ENCODE data around the gene SC5D. TPM values are rescaled to one million over a fixed set of nuclear protein-coding genes. Genes with fewer than 3 reads are reported as not detected.

Gene SC5D
- total RNA-seq, 1 donor: 63.7 TPM

DNA sequence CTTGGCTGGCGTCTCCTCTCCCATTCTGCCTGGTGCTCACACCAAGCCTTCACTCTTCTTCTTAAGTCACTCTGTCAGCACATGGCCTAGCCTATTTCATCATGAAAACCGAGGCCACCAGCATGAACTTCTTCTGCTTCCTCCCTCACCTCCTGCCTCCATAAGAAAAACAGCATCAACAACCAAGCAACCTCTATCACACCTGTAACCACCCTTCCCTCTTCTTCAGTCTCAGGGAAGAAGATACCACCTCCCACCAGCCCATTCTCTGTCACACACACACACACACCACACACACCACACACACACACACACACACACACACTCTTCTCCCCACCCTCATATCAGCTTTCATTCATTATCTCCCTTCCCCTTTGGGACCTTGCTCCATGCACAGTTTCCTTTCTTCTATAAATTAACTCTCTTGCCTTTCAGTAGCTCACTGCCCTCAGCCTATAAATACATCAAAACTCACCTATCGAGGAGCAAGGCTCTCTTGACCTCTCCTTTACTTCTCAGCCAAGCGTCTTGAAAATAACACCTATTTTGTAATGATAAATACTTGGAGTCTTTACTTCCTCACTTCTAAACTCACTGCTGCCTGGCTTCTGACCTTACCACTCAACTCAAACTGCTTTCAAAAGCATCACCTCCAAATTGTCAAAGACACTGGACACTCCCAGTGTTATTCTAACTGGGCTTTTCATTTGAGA, 36.6 kb downstream of the SC5D start:
- DNase-seq (ENCODE audit: insufficient read length, low spot score, missing footprints): no peak
- no peaks in the 10 kb centered on the region for H3K79me2 ChIP-seq (ENCODE audit: insufficient read depth, low read length)
- no peak overlapping the region for H3K27ac ChIP-seq (ENCODE audit: low read depth, low read length)
- no peaks in the 10 kb centered on the region for H3K9me3 ChIP-seq (ENCODE audit: low read depth, low read length)
- no peak overlapping the region for H3K4me3 ChIP-seq (ENCODE audit: insufficient read depth, low read length)
- peaks cover 28% of the 10 kb centered on the region for H3K27me3 ChIP-seq (ENCODE audit: insufficient read depth, low read length)
- H3K4me1 ChIP-seq (ENCODE audit: insufficient read depth, low read length): no peaks in the 10 kb centered on the region
- H3K36me3 ChIP-seq (ENCODE audit: insufficient read depth, low read length): no peaks in the 10 kb centered on the region
- H4K20me1 ChIP-seq (ENCODE audit: insufficient read depth, low read length): no peaks in the 10 kb centered on the region
- TF ChIP-seq, protein P1, sequence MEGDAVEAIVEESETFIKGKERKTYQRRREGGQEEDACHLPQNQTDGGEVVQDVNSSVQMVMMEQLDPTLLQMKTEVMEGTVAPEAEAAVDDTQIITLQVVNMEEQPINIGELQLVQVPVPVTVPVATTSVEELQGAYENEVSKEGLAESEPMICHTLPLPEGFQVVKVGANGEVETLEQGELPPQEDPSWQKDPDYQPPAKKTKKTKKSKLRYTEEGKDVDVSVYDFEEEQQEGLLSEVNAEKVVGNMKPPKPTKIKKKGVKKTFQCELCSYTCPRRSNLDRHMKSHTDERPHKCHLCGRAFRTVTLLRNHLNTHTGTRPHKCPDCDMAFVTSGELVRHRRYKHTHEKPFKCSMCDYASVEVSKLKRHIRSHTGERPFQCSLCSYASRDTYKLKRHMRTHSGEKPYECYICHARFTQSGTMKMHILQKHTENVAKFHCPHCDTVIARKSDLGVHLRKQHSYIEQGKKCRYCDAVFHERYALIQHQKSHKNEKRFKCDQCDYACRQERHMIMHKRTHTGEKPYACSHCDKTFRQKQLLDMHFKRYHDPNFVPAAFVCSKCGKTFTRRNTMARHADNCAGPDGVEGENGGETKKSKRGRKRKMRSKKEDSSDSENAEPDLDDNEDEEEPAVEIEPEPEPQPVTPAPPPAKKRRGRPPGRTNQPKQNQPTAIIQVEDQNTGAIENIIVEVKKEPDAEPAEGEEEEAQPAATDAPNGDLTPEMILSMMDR (IDR thresholded peaks at IDR 0.05; ENCODE audit: extremely low read depth, low read depth, low read length): no peak
- no peak overlapping the region for H3K4me2 ChIP-seq (ENCODE audit: insufficient read depth, low read length)
- H2AFZ ChIP-seq (ENCODE audit: low read length): no peak overlapping the region

- Histone ChIP-seq H3K4me2 (ENCODE audit: insufficient read depth, low read length) (no peak overlapping the region), H3K9me3 (ENCODE audit: low read depth, low read length) (no peaks in the 10 kb centered on the region), H3K27me3 (ENCODE audit: insufficient read depth, low read length) (peaks cover 30% of the 10 kb centered on the region), H4K20me1 (ENCODE audit: insufficient read depth, low read length) (no peaks in the 10 kb centered on the region), H3K36me3 (ENCODE audit: insufficient read depth, low read length) (no peaks in the 10 kb centered on the region), H3K4me3 (ENCODE audit: insufficient read depth, low read length) (no peak overlapping the region), H3K4me1 (ENCODE audit: insufficient read depth, low read length) (no peaks in the 10 kb centered on the region), H3K27ac (ENCODE audit: low read depth, low read length) (no peak overlapping the region), H2AFZ (ENCODE audit: low read length) (no peak overlapping the region), H3K79me2 (ENCODE audit: insufficient read depth, low read length) (no peaks in the 10 kb centered on the region)
- TF ChIP-seq, protein P1 (IDR thresholded peaks at IDR 0.05; ENCODE audit: extremely low read depth, low read depth, low read length): no peak
- no peak for DNase-seq (ENCODE audit: insufficient read length, low spot score, missing footprints)
Observed at GRCh38 chr11:121329781-121330395, 37.3 kb downstream of the SC5D start.

GRCh38 chr11:121330614-121331435, 38.3 kb downstream of the SC5D start:
- Histone ChIP-seq H3K36me3 (ENCODE audit: insufficient read depth, low read length) (no peaks in the 10 kb centered on the region), H3K27ac (ENCODE audit: low read depth, low read length) (no peak overlapping the region), H2AFZ (ENCODE audit: low read length) (no peak overlapping the region), H3K4me1 (ENCODE audit: insufficient read depth, low read length) (no peaks in the 10 kb centered on the region), H3K4me2 (ENCODE audit: insufficient read depth, low read length) (no peak overlapping the region), H3K79me2 (ENCODE audit: insufficient read depth, low read length) (no peaks in the 10 kb centered on the region), H3K4me3 (ENCODE audit: insufficient read depth, low read length) (no peak overlapping the region), H3K9me3 (ENCODE audit: low read depth, low read length) (no peaks in the 10 kb centered on the region), H3K27me3 (ENCODE audit: insufficient read depth, low read length) (peaks cover 30% of the 10 kb centered on the region), H4K20me1 (ENCODE audit: insufficient read depth, low read length) (no peaks in the 10 kb centered on the region)
- DNase-seq (ENCODE audit: insufficient read length, low spot score, missing footprints): no peak
- TF ChIP-seq, protein P1 (IDR thresholded peaks at IDR 0.05; ENCODE audit: extremely low read depth, low read depth, low read length): no peak
